WERI-Rb-1 (cell line): ENCODE results near the gene ITGB2.
"Not testable (repeated sequence)": the region's sequence is repeated elsewhere in the genome, so short reads cannot be mapped to it uniquely, and the experiment has no call there.

Experiments
- DNase-seq: peaks from one replicate; pipeline ENCODE4 v3.0.0-alpha.2; 2020
- H3K27ac ChIP-seq: fragments of 250-450 bp; sonication (Bioruptor Pico); 2 replicates; pipeline ENCODE4 v1.5.1; 2020; ENCODE audit warnings: mild to moderate bottlenecking, moderate library complexity
- H3K27me3 ChIP-seq: fragments of 250-450 bp; sonication (Bioruptor Pico); 2 replicates; pipeline ENCODE4 v1.5.1; 2021; ENCODE audit warnings: mild to moderate bottlenecking, low read depth, moderate library complexity; ENCODE audit not compliant: insufficient read depth, severe bottlenecking
- H3K36me3 ChIP-seq: fragments of 250-450 bp; sonication (Bioruptor Pico); 2 replicates; pipeline ENCODE4 v1.5.1; 2020; ENCODE audit warnings: mild to moderate bottlenecking, moderate library complexity
- H3K4me3 ChIP-seq: 2 replicates; pipeline ENCODE4 v1.5.1; 2011; ENCODE audit warnings: low read depth, mild to moderate bottlenecking, control low read depth, low read length
- H3K9me3 ChIP-seq: fragments of 250-450 bp; sonication (Bioruptor Pico); 2 replicates; pipeline ENCODE4 v1.5.1; 2021; ENCODE audit warnings: mild to moderate bottlenecking, moderate library complexity; ENCODE audit not compliant: severe bottlenecking
- TF ChIP-seq, protein P1 (sequence below): IDR thresholded peaks from 2 replicates; pipeline ENCODE4 v1.5.1; 2011; ENCODE audit warnings: low read depth, mild to moderate bottlenecking, control low read depth, inconsistent platforms, low read length

ITGB2 gene

DNA sequence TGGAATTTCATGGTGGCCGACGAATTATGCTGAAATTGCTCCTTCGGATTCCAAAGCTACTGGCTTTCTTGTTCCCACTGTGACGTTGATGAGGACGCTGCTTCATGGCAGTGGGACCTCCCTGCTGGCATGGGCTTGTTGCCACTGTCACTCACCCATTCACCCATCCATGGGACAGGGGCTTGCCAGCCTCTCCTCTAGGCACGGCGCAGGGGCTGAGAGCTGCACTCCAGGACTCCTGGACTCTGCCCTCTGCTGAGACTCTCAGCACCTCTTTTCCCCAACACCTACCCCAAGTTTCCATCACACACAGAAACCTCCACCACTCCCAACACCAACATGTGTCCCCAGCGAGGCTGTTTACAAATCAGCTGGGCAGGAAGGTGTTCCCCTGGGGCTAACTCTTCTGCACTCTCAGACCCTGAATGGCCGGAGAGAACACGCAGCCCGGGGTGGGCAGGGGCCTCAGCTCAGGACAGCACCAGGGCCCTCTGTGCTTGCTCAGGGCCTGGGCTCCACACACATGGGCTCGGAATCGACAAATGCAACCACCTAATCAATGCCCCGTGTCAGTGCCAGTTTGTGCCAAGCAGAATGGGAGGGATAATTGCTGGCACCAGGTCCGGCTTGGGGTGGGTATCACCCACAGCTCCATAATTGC, 3.1 kb downstream of the ITGB2 start:
- H3K36me3 ChIP-seq = no peaks in the 10 kb centered on the region
- no peak overlapping the region for H3K4me3 ChIP-seq
- H3K27ac ChIP-seq = no peak overlapping the region
- no peak for DNase-seq
- no peaks in the 10 kb centered on the region for H3K9me3 ChIP-seq
- no peaks in the 10 kb centered on the region for H3K27me3 ChIP-seq
- TF ChIP-seq, protein P1, sequence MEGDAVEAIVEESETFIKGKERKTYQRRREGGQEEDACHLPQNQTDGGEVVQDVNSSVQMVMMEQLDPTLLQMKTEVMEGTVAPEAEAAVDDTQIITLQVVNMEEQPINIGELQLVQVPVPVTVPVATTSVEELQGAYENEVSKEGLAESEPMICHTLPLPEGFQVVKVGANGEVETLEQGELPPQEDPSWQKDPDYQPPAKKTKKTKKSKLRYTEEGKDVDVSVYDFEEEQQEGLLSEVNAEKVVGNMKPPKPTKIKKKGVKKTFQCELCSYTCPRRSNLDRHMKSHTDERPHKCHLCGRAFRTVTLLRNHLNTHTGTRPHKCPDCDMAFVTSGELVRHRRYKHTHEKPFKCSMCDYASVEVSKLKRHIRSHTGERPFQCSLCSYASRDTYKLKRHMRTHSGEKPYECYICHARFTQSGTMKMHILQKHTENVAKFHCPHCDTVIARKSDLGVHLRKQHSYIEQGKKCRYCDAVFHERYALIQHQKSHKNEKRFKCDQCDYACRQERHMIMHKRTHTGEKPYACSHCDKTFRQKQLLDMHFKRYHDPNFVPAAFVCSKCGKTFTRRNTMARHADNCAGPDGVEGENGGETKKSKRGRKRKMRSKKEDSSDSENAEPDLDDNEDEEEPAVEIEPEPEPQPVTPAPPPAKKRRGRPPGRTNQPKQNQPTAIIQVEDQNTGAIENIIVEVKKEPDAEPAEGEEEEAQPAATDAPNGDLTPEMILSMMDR = no peak

DNA sequence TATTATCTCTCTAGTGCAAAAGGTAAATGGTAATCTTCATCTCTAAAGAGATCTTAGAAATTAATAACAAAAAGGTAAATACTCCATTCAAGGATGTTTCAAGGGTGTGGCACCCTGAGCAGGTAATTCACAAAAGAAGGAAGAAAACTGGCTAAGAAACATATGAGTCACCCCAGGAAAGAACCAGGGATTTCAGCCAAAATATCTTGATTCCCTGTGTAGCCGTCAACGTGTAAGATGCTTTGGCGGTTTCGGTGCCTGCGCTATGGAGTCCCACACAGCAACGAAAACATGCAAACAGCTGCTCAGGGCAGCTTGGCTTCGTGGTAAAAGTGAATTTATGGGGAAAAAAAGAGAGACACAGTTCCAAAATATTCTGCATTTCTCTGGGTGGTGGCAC, 3.7 kb downstream of the ITGB2 start:
- H3K36me3 ChIP-seq = no peaks in the 10 kb centered on the region
- DNase-seq = no peak
- no peak overlapping the region for H3K4me3 ChIP-seq
- TF ChIP-seq, protein P1 = no peak
- H3K27ac ChIP-seq = no peak overlapping the region
- no peaks in the 10 kb centered on the region for H3K27me3 ChIP-seq
- H3K9me3 ChIP-seq = no peaks in the 10 kb centered on the region

DNA sequence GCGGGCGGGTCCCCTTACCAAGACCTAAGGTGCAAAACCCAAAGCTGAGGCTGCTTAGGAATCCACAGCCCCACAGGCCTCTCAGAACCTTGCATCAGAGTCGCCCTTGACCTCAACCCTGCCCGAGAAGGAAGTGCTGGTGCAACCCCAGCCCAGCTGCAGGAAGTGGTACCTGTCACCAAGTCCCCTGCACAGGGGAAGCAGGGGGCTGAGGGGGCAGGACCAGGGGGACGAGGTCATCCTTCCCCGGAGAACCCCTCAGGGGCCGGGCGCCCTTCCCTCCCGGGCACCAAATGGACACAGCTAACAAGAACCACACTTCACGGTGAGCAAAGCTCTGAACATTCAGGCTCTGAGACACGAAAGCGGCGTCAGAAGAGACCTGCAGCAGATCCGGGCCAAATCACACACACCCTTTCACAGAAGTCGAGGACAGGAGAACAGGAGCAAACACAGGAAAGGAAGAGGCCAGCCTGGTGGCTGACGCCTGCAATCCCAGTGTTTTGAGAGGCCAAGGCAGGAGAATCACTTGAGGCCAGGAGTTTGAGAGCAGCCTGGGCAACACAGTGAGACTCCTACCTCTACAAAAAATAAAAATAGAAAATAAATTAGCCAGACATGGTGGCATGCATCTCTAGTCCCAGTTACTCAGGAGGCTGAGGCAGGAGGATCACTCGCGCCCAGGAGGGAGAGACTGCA, 6.4 kb downstream of the ITGB2 start:
- TF ChIP-seq, protein P1 = no peak
- no peaks in the 10 kb centered on the region for H3K9me3 ChIP-seq
- no peaks in the 10 kb centered on the region for H3K36me3 ChIP-seq
- no peak overlapping the region for H3K4me3 ChIP-seq
- H3K27ac ChIP-seq = no peak overlapping the region
- no peak for DNase-seq
- H3K27me3 ChIP-seq = no peaks in the 10 kb centered on the region

DNA sequence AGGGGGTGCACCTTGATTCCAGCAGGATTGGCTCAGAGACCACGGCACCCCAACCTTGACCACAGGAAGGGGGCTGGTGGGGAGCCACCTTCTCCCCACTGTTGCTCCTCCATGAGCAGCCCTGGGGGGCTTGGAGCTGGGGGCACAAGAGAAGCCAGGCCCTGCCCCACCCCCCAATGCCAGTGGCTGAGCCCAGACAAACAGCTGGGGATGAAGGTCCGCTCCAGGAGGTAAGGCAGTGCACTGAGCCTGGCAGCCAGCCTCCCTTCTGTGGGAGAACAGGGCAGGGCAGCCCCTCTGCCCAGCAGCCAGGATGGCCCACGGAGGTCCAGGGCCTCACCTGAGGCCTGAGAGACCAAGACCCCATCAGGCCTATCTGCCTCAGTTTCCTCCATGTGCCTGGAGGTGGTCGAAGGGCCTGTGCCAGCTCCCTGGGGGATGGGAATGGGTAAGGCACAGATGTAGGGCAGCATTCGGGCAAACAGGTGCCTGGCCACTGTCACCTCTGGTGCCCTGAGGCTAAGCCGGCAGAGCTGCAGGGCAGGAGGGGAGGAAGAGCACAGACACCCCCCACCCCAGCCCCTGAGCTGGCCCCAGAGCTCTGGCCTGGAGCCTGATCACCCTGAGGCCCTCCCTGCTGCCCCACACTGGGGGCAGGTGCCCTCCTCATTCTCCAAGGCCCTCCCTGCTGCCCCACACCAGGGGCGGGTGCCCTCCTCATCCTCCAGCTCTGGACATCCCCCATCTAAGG, 7.1 kb downstream of the ITGB2 start:
- no peak overlapping the region for H3K4me3 ChIP-seq

DNA sequence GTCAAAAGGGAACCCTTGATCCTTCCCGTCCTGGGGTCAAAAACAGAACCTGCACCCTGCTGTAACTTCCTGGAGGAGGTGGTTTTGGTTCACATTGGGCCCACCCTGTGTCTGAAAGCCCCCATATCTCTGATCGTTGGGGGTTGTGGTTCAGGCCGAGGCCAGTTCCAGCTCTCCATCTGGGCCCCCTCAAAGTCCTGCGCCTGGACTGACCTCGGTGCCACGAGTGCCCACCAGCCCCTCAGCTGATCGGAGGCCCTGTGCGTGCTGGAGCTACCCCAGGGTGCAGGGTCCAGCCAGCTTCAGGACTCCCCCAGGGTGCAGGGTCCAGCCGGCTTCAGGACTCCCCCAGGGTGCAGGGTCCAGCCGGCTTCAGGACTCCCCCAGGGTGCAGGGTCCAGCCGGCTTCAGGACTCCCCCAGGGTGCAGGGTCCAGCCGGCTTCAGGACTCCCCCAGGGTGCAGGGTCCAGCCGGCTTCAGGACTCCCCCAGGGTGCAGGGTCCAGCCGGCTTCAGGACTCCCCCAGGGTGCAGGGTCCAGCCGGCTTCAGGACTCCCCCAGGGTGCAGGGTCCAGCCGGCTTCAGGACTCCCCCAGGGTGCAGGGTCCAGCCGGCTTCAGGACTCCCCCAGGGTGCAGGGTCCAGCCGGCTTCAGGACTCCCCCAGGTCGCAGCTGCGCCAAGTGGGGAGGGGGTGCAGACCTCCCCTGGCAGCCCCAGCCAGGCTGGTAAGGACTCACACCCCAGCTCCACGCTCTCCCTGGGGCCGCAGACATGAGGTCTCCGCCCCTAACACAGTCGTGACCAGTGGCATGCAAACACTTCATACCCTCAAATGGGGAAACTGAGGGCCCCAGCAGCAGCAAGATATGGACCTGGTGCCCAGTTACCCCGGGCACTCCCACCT, 7.9 kb downstream of the ITGB2 start:
- not testable (repeated sequence) for H3K36me3 ChIP-seq, DNase-seq, H3K4me3 ChIP-seq, H3K9me3 ChIP-seq, H3K27me3 ChIP-seq, H3K27ac ChIP-seq

More for the DNA sequence above, 7.1 kb downstream of the ITGB2 start:
- TF ChIP-seq, protein P1 = no peak
- Histone ChIP-seq H3K36me3 (no peaks in the 10 kb centered on the region), H3K9me3 (no peaks in the 10 kb centered on the region), H3K27ac (no peak overlapping the region), H3K27me3 (no peaks in the 10 kb centered on the region)
- no peak for DNase-seq
